Stimulated activated CD8-positive, alpha-beta memory T cell treated with anti-CD3 and anti-CD28 coated beads, Interleukin-4, amount 100 ng/mL, for 48 hours (primary cell): ENCODE measurements around the gene LTA.
A peak's percentile ranks its signal among the peaks of the same experiment; 100 is the strongest.
"Not testable (repeated sequence)": the region's sequence is repeated elsewhere in the genome, so short reads cannot be mapped to it uniquely, and the experiment has no call there.

Source experiments
- DNase-seq: peaks from one replicate; pipeline ENCODE4 v3.0.0-alpha.2; 2020

Gene LTA

GRCh38 chr6:31588871-31589650, 17.0 kb downstream of the LTA start:
- DNase-seq, result no peak

- DNase-seq, result not testable (repeated sequence)
These were observed 18.6 kb downstream of the LTA start for GRCh38 chr6:31590691-31591090.

DNA sequence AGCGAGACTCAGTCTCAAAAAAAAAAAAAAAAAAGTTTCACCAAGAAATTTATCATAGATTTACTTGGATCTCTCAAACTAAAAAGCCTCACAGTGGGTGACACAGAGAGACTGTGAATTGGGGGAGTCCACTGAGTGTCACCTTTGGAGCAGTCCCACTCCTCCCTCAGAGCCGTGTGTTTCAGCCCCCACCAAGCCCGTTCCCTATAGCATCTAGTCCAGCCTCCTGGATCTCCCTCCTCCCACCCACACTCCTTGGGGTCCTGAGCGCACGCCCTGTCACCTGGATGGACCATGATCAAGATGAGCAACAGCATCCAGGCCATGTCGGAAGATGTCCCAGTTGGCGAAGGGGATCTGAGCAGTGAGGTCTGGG, 20.3 kb downstream of the LTA start:
- no peak for DNase-seq

DNA sequence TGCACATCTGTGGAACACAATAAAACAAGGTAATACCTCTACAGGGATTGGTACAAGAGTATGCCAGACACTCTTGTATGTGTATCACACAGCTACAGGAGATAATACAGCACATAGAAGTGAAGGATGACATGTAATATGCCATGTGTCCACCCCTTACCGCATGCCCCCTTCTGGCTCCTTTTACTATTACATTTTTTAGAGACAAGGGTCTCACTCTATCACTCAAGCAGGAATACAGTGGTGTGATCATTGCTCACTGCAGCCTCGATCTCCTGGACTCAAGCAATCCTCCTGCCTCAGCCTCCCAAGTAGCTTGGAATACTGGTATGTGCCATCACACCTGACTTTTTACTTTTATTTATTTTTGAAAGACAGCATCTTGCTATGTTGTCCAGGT, 24.9 kb downstream of the LTA start:
- DNase-seq, result peak; percentile 54

DNA sequence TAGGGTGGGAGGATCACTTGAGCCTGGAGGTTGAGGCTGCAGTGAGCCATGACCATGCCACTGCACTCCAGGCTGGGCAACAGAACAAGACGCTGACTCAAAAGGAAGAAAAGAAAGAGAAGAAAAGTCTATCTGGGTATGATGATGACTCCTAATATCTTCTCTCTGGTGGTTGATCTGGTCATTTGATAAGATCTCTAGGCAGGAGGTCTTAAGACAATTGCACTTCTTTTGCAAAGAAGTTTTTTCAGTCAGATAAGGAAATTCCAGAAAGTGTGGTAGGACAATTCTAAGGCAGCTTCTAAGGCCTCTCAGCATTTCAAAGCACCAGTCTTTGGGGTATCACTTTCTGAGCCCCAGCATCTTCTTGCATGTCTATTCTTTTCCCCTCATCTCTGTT, 35.2 kb downstream of the LTA start:
- no peak for DNase-seq

DNA sequence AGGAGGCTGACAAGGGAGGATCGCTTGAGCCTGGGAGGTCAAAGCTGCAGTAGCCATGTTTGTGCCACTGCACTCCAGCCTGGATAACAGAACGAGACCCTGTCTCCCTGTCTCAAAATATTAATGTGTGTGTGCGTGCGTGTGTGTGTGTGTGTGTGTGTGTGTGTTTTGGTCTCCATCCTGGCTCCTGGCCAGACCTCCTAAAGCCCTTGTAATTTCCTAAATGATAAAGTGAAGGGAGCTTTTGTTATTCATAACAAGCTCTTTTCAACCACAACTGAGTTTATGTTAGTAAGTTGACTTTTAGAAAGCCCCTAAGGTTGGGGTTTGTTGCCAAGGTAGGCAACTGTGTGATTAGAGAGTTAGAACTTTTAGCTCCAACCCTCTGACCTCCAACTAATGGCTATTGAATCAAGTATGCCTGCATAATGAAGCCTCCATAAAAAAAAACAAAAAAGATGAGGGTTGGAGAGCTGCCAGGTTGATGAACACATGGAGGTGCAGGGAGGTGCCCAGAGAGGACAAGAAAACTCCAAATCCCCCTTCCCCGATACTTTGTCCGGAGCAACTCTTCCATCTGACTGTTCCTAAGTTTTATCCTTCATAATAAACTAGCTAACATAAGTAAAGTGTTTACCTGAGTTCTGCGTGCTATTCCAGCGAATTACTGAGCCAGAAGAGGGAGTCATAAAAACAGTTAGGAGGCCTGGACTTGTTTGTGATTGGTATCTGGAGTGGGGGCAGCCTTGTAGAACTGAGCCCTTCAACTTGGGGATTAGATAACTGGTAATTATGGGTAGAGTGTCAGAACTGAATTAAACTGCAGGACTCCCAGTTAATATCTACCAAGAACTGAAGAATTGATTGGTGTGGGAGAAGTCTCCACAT, 37.7 kb downstream of the LTA start:
- no peak for DNase-seq

DNA sequence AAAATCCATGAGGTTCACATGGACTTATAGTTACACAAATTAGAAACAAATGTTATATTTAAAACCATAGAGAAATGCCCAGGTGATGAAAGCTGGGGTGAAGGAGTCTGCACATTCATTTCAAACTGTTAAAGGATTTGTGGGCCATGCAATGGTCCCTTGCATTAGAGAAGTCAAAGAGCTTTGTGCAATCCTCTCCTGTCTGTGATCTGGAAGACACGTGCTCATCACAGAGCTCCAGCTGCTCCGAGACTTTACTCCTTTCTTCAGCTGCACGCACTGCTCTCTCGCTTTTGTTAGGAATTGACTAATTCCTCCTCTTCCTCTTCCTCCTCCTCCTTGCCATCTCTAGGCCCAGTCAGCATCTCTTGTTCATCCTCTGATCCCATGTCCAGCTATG, 38.9 kb downstream of the LTA start:
- no peak for DNase-seq

DNA sequence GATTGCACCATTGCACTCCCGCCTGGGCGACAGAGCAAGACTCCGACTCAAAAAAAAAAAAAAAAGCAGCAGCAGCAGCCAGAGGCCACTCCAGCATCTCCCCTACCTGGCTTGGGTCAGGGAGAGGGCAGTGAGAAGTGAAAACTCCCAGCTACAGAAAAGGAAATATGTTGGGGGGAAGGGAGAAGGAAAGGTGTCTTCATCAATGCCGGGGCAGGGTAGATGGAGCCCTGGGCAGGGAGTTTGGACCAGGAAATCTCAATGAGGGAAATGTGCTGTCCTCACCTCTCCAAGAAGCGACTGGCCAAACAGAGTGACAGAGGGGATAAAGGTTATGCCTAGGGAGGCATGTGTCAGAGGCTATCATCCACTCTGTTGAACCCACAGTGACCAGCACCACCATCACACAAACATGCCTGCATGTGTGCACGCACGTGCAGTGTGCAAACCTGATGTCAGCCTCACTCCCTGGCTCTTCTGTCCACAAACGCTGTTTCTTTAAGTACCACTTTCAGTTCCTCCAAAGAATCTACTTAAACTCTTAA, 42.1 kb downstream of the LTA start:
- no peak for DNase-seq

- no peak for DNase-seq
These were observed 42.8 kb downstream of the LTA start, which contains the start of gene AIF1 for GRCh38 chr6:31614684-31615578. Gene AIF1, plus strand, starts transcription at chr6:31615234. Its CDS starts 96 bp downstream, at chr6:31615330.

- peak; percentile 62 for DNase-seq
These were observed 43.7 kb downstream of the LTA start for GRCh38 chr6:31615748-31616147.

DNA sequence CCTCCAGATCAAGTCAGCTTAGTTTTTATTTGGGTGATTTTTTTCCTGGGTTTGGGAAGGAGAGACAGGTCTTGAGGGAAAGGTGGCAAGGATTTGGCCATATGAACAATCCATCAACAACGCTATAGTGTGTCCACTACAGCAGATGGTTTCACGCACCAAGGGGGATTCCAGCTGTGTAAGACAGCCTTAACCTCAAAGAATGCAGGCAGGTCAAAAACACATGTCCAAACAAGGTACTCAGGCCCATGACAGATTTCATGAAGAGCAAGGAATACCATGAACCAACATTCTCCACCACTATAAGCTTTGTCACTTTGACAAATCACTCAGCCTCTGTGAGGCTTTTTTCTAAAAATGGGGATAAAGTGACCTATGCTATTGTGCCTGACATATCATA, 44.9 kb downstream of the LTA start:
- no peak for DNase-seq

- peak; percentile 98 for DNase-seq
These were observed 47.9 kb downstream of the LTA start for GRCh38 chr6:31619805-31620585.

DNA sequence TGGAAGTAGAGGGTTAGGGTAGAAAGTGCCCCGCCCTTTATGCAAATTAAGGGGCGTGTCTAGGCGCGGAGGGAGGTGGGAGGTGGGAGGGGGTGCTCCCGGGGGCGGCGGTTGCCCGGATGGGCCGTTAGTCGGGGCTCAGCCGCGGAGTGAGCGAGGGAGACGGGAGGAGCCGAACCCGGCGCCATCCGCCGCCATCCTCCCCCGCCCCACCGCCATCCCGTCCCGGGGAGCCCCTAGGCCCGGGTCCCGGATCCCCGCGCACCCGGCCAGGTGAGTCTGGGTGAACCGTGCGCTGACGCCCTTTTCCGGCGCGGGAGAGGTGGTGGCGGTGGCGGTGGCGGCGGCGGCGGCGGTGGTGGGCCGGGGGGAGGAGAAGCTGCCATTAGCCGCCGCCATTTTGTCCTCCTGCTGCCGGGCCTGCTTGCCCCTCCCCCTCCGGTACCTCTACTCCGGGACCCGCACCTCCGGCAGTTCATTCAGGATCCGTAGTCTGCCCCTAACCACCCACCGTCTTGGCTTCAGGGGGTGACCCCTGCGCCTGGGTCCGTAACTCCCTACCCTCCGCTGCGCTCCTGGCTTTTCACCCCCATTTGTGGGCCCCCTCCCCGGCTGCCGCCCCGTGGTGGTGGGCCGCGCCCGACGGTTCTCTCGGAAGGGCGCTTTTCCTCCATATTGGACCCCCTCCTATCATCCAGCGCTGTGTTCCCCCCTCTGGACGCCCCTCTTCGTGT, 48.7 kb downstream of the LTA start, which contains the start of gene PRRC2A:
PRRC2A (plus strand) TSS at position 130 of the 734 bp plus-strand sequence. CDS start 2,075 bp downstream, outside the sequence.
- peak; percentile 84 for DNase-seq

DNA sequence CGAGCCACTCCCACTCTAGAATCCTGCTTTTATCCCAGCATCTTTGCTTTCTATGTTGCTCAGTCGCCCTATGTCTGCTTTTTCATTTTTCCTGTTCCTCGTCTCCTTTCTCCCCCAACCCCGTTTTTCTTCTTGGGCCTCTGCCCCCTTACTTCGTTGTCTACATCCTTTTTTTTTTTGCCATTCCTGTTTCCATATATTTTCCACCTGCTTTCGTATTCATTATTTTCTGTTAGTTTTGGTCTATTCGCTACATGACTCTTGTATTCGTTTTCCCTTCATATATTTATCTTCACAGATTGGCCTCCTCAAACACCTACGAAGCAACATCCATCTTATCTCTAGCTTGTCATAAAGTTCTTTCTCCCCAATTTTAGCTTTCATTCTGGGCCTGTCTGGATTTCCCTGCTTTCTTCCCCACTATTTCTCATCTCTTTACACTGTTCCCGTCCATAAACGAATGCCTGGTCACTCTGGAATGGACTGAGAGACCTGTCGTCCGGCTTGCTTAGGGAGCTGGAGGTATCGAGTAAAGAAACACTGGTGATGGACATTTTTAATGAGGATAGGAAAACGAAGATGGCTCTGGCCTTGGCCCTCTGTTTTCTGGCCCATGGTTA, 49.3 kb downstream of the LTA start:
- no peak for DNase-seq

DNA sequence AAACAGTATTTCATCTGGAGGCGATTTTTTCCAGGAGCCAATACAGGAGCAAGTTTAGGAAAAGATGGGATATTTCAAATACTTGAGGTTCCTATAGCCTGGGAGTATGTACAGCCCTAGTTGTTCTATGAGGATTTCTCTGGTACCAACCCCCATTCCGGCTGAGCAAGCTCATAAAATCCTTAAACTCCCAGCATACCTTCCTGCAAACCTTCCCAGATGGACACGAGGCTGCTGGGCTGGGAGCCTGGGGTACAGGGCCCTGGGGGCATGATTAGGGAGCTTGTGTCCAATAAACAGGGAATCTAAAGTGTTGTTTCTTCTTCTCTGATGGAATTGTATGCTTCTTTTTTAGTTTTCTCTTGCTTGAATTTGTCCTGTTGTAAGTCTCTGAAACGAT, 49.9 kb downstream of the LTA start:
- no peak for DNase-seq

DNA sequence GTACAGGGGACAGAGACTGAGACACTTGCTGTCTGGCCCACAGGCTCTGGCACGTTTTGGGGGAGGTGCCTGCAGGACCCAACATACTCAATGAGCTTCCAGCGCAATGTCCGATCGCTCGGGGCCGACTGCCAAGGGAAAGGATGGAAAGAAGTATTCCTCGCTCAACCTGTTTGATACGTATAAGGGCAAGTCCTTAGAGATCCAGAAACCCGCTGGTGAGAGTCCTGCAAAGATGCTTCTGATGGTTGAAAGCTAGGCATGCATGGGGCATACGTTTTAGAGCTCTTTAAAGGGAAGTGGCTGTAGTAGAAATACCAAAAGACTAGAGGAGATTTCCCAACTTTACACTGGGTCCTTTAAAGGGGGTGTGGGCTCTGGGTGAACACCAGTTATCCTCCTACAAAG, 50.6 kb downstream of the LTA start:
- no peak for DNase-seq
